Endothelial cell of umbilical vein (primary cell): Measurements from ENCODE around the gene AP2B1. TPM values are rescaled to one million over a fixed set of nuclear protein-coding genes. Genes with fewer than 3 reads are reported as not detected.

ENCODE experiments used
- BruUV-seq: library from RNA; stranded (reverse); fragments of 400-500 nt; replicated peaks from 2 replicates; lab custom pipeline; 2021; lab: Mats Ljungman, UMichigan
- CTCF ChIA-PET: fragments of 300-600, 350-600 bp; sonication (Branson Sonifier 250); formaldehyde crosslinking; loops from one replicate; lab custom pipeline; 2021; ENCODE audit warnings: antibody characterized with exemption, inconsistent platforms; lab: Charles Lee
- POLR2A ChIA-PET: fragments of 300-600, 350-600 bp; sonication (Branson Sonifier 250); formaldehyde crosslinking; loops from one replicate; lab custom pipeline; 2021; ENCODE audit warnings: antibody characterized with exemption, inconsistent platforms; lab: Charles Lee
- DNase-seq: peaks from one replicate; pipeline ENCODE4 v3.0.0-alpha.2; 2011; ENCODE audit warnings: low read depth, low spot score
- FAIRE-seq: peaks from 2 replicates; lab custom pipeline; 2011; peaks lifted over from hg19 to GRCh38; lab: Jason Lieb, UNC
- H2AFZ ChIP-seq: 2 replicates; pipeline ENCODE4 v1.6.0; 2012; ENCODE audit warnings: low read depth, low read length, control low read depth, inconsistent platforms
- H3K27ac ChIP-seq: 2 replicates; pipeline ENCODE4 v1.5.1; 2011; ENCODE audit warnings: low read depth, mild to moderate bottlenecking, control low read depth, low read length, moderate library complexity; ENCODE audit not compliant: insufficient read depth
- H3K27me3 ChIP-seq, 2 experiments: 2 replicates each; pipeline versions ENCODE4 v1.6.0 to v1.6.1; 2011; ENCODE audit warnings: low read length in 2 of 2, mixed read lengths in 1 of 2; ENCODE audit not compliant: control insufficient read depth in 2 of 2, insufficient read depth in 2 of 2
- H3K36me3 ChIP-seq, 2 experiments: 2 replicates in 1 of 2; 3 replicates in 1 of 2; pipeline ENCODE4 v1.5.1; 2011; ENCODE audit warnings: low read length in 2 of 2, mild to moderate bottlenecking in 1 of 2, moderate library complexity in 1 of 2; ENCODE audit not compliant: control insufficient read depth in 2 of 2, insufficient read depth in 2 of 2; ENCODE audit errors: extremely low read depth in 1 of 2
- H3K4me1 ChIP-seq: 3 replicates; pipeline ENCODE4 v1.5.1; 2011; ENCODE audit warnings: mild to moderate bottlenecking, low read length; ENCODE audit not compliant: control insufficient read depth, insufficient read depth; ENCODE audit errors: extremely low read depth
- H3K4me2 ChIP-seq: 2 replicates; pipeline ENCODE4 v1.6.1; 2011; ENCODE audit warnings: low read length, control low read depth, mixed read lengths; ENCODE audit not compliant: insufficient read depth
- H3K4me3 ChIP-seq, 3 experiments: fragments of 200-600 bp in 1 of 3; sonication (generic), shearing (Covaris generic) in 1 of 3; replicated peaks in 1 of 3; 2 replicates each; pipeline ENCODE4 v1.5.1; 2011 to 2016; ENCODE audit warnings: control low read depth in 3 of 3, low read length in 3 of 3, mild to moderate bottlenecking in 2 of 3, inconsistent platforms in 1 of 3, low read depth in 1 of 3, moderate library complexity in 1 of 3; ENCODE audit not compliant: insufficient read depth in 1 of 3
- H3K79me2 ChIP-seq: 2 replicates; pipeline ENCODE4 v1.6.0; 2012; ENCODE audit warnings: low read length, inconsistent platforms; ENCODE audit not compliant: control insufficient read depth, insufficient read depth
- H3K9ac ChIP-seq: replicated peaks from 2 replicates; pipeline ENCODE3; 2011; ENCODE audit warnings: low read length, control low read depth; ENCODE audit not compliant: insufficient read depth; ENCODE audit errors: extremely low read depth
- H3K9me1 ChIP-seq: replicated peaks from 3 replicates; pipeline ENCODE4 v1.6.0; 2011; ENCODE audit warnings: mild to moderate bottlenecking, low read length; ENCODE audit not compliant: control insufficient read depth, insufficient read depth; ENCODE audit errors: extremely low read depth
- H3K9me3 ChIP-seq: replicated peaks from 2 replicates; pipeline ENCODE4 v1.5.1; 2012; ENCODE audit warnings: low read length, inconsistent platforms; ENCODE audit not compliant: control insufficient read depth, insufficient read depth
- H4K20me1 ChIP-seq: replicated peaks from 2 replicates; pipeline ENCODE3; 2011; ENCODE audit warnings: mild to moderate bottlenecking, low read length; ENCODE audit not compliant: control insufficient read depth, insufficient read depth; ENCODE audit errors: extremely low read depth
- CTCF ChIP-seq, 2 donors: IDR thresholded peaks; 1 replicate in 1 of 2; 2 replicates in 1 of 2; pipeline ENCODE4 v1.5.1; 2011; ENCODE audit warnings: low read length in 2 of 2, mild to moderate bottlenecking in 2 of 2, moderate library complexity in 2 of 2, control low read depth in 1 of 2, inconsistent platforms in 1 of 2, low read depth in 1 of 2; ENCODE audit not compliant: insufficient read depth in 1 of 2; ENCODE audit errors: extremely low read depth in 1 of 2
- EZH2 ChIP-seq: IDR thresholded peaks from 2 replicates; pipeline ENCODE4 v1.6.1; 2012; ENCODE audit warnings: borderline replicate concordance, low read depth, mild to moderate bottlenecking, moderate library complexity, low read length, inconsistent platforms; ENCODE audit not compliant: severe bottlenecking
- FOS ChIP-seq: IDR thresholded peaks from 2 replicates; pipeline ENCODE4 v1.6.1; 2011; ENCODE audit warnings: mild to moderate bottlenecking, low read length, moderate library complexity, borderline replicate concordance; ENCODE audit not compliant: insufficient read depth
- GATA2 ChIP-seq: IDR thresholded peaks from 2 replicates; pipeline ENCODE4 v1.7.0; 2011; ENCODE audit warnings: low read depth, mild to moderate bottlenecking, moderate library complexity, mixed read lengths, low read length; ENCODE audit not compliant: insufficient read length, insufficient read depth
- JUN ChIP-seq: IDR thresholded peaks from 2 replicates; pipeline ENCODE4 v1.6.1; 2011; ENCODE audit warnings: borderline replicate concordance, low read depth; ENCODE audit not compliant: insufficient read length, insufficient read depth
- MAX ChIP-seq: IDR thresholded peaks from 2 replicates; pipeline ENCODE4 v1.6.1; 2011; ENCODE audit not compliant: insufficient read depth, insufficient read length
- MYC ChIP-seq: IDR thresholded peaks from one replicate; pipeline ENCODE4 v1.6.1; 2011; ENCODE audit warnings: mild to moderate bottlenecking, low read depth, low read length
- POLR2A ChIP-seq: IDR thresholded peaks from 2 replicates; pipeline ENCODE4 v1.6.1; 2012; ENCODE audit warnings: low read depth, mild to moderate bottlenecking, control low read depth, low read length
- POLR2AphosphoS5 ChIP-seq: IDR thresholded peaks from 2 replicates; pipeline ENCODE4 v1.6.1; 2012; ENCODE audit warnings: low read depth, mild to moderate bottlenecking, control low read depth, low read length, moderate library complexity; ENCODE audit not compliant: insufficient read depth
- dilution Hi-C: fragments of 300-500 bp; cut with MboI; formaldehyde crosslinking; loops from one replicate; pipeline ENCODE4 v1.15.0; 2019; ENCODE audit warnings: low sequenced_read_pairs; ENCODE audit not compliant: extremely low pct_ligation_motif_present
- intact Hi-C: fragments of 100-400 bp; cut with micrococcal nuclease; formaldehyde crosslinking; loops from one replicate; pipeline ENCODE4 v1.10.0; 2022
- polyA plus RNA-seq, 4 experiments: library from polyadenylated mRNA; depleted of rRNA in 3 of 4; stranded (reverse) in 3 of 4; unstranded in 1 of 4; fragments of >200 nt; gene quantifications; 2 replicates each; pipeline versions ENCODE4 v1.2.1 to v1.2.3, GENCODE V29; 2011 to 2012; ENCODE audit warnings: missing spikeins in 1 of 4
- total RNA-seq: library from RNA; stranded (reverse); gene quantifications from 2 replicates; pipeline ENCODE4 v1.2.3, GENCODE V29; 2021

AP2B1 gene
- total and polyA plus RNA-seq, 2 donors (not counting 3 experiments of a cell fraction or from before 2014, with no cell fraction given), result 106 to 198 TPM

DNA sequence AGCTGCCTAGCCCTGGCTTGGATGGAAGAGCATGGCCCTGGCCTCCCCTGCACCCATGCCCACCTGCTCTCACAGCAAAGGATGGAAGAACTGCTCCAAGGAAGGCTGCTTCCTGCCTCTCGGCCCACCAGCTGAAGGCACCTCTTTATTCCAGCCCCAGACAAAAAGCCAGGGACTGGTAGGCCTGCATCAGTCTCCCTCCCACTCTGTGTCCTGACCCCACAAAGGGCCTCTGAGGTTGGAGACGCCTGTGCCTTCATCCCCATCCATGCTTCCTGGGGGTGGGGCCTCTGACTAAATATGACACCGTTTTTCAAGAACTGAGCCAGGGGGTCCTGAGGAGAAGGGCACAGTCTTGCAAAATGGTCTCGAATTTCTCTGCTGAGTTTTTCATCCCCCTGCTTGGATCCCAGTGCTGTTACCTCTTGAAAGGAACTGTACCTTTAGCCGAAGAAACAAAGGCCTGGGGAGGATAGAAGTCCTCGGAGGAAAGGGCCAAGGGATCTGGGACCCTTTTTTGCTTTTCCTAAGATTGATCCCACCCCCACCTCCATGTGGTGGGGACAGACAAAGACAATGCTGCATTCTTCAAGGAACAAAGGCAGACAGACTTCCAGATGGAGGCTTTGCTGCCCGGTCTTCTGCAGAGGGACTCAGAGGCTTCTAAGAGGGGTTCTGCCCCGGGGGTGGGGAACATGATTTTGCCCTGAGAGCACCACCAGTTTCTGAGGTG, 178.8 kb downstream of the AP2B1 start:
- no peak for FAIRE-seq
- H3K9me1 ChIP-seq, result no peaks in the 10 kb centered on the region
- no TSS peak for BruUV-seq
- no peaks in the 10 kb centered on the region for H3K9me3 ChIP-seq
- H3K36me3 ChIP-seq, result no peaks in the 10 kb centered on the region
- CTCF ChIA-PET, result interaction anchor here (1.6 to 8.5 kb wide), 8 partner anchors 11 to 54 kb away, joined by 12 to 453 read pairs (median 32); partner anchors contain the start of genes GAS2L2, MMP28 and TAF15
- peaks cover 2 to 3% of the 10 kb centered on the region in 2 experiments for H3K27me3 ChIP-seq
- no peak overlapping the region for H3K4me2 ChIP-seq
- H3K79me2 ChIP-seq, result no peaks in the 10 kb centered on the region
- no peak overlapping the region for H3K4me3 ChIP-seq
- DNase-seq, result no peak
- peaks cover 7% of the 10 kb centered on the region for H3K4me1 ChIP-seq
- H3K27ac ChIP-seq, result no peak overlapping the region
- no peak overlapping the region for H3K9ac ChIP-seq
- TF ChIP-seq GATA2 (no peak), FOS (no peak), EZH2 (no peak), POLR2AphosphoS5 (no peak), POLR2A (no peak), MYC (no peak), MAX (no peak), JUN (no peak), CTCF (IDR thresholded peaks at IDR 0.05; ENCODE audit: extremely low read depth in 1 of 2, insufficient read depth in 1 of 2, low read depth in 1 of 2, low read length in 2 of 2) (no peak)
- intact Hi-C loops (no loop called here), dilution Hi-C loops (no loop called here)
- H4K20me1 ChIP-seq, result no peaks in the 10 kb centered on the region
- H2AFZ ChIP-seq, result no peak overlapping the region
- POLR2A ChIA-PET, result no interaction called here
